Epidermal melanocyte (primary cell): Measurements from ENCODE around the gene C2CD4A.
"Not testable (repeated sequence)": the region's sequence is repeated elsewhere in the genome, so short reads cannot be mapped to it uniquely, and the experiment has no call there.

Source experiments
- DNase-seq: peaks from one replicate; pipeline ENCODE4 v3.0.0; 2011; ENCODE audit warnings: low spot score; ENCODE audit not compliant: insufficient read length

The C2CD4A gene

GRCh38 chr15:62066663-62067447 is at the start of gene C2CD4A:
C2CD4A (plus strand) TSS chr15:62066977; CDS start chr15:62067614, 637 bp downstream.
- no peak for DNase-seq

- DNase-seq, result no peak
Measured at GRCh38 chr15:62020576-62021160, 46.1 kb upstream of the C2CD4A start.

GRCh38 chr15:62021991-62022600 is 44.7 kb upstream of the C2CD4A start:
- no peak for DNase-seq

GRCh38 chr15:62026487-62027262 is 40.1 kb upstream of the C2CD4A start:
- DNase-seq, result no peak

- DNase-seq, result no peak
Measured at GRCh38 chr15:62027263-62027565, 39.6 kb upstream of the C2CD4A start.

- DNase-seq, result no peak
Measured at GRCh38 chr15:62027916-62028315, 38.9 kb upstream of the C2CD4A start.

- DNase-seq, result no peak
Measured at GRCh38 chr15:62035256-62035924, 31.4 kb upstream of the C2CD4A start.

GRCh38 chr15:62046078-62046743 is 20.6 kb upstream of the C2CD4A start:
- DNase-seq, result no peak

GRCh38 chr15:62047282-62047827 is 19.4 kb upstream of the C2CD4A start:
- DNase-seq, result no peak

GRCh38 chr15:62048254-62048653 is 18.5 kb upstream of the C2CD4A start:
- DNase-seq, result not testable (repeated sequence)

- no peak for DNase-seq
Measured at GRCh38 chr15:62050115-62050514, 16.7 kb upstream of the C2CD4A start.

- no peak for DNase-seq
Measured at GRCh38 chr15:62051166-62051565, 15.6 kb upstream of the C2CD4A start.

- DNase-seq, result no peak
Measured at GRCh38 chr15:62052713-62053112, 14.1 kb upstream of the C2CD4A start.

- no peak for DNase-seq
Measured at GRCh38 chr15:62053439-62054085, 13.2 kb upstream of the C2CD4A start.

- DNase-seq, result no peak
Measured at GRCh38 chr15:62054979-62055378, 11.8 kb upstream of the C2CD4A start.

- DNase-seq, result no peak
Measured at GRCh38 chr15:62057341-62057980, 9.3 kb upstream of the C2CD4A start.

- no peak for DNase-seq
Measured at GRCh38 chr15:62058327-62059028, 8.3 kb upstream of the C2CD4A start.

- no peak for DNase-seq
Measured at GRCh38 chr15:62059108-62059815, 7.5 kb upstream of the C2CD4A start.

- no peak for DNase-seq
Measured at GRCh38 chr15:62059816-62060112, 7.0 kb upstream of the C2CD4A start.
